DOHH2 (cell line): ENCODE measurements around the gene ACADSB.

Source experiments
- H3F3A ChIP-seq: fragments of 200-600 bp; sonication (generic), shearing (Covaris generic); 2 replicates; pipeline ENCODE4 v1.6.0; 2016; ENCODE audit warnings: antibody characterized with exemption, mild to moderate bottlenecking; ENCODE audit not compliant: control insufficient read depth, insufficient read depth
- H3K27ac ChIP-seq: fragments of 200-600 bp; sonication (generic); 2 replicates; pipeline ENCODE4 v1.5.1; 2014; ENCODE audit warnings: low read depth, mild to moderate bottlenecking, low read length, moderate library complexity
- H3K27me3 ChIP-seq: fragments of 200-600 bp; sonication (generic); 2 replicates; pipeline ENCODE4 v1.6.1; 2014; ENCODE audit warnings: mild to moderate bottlenecking, low read length, mixed read lengths; ENCODE audit not compliant: control insufficient read depth
- H3K36me3 ChIP-seq: fragments of 200-600 bp; sonication (generic); 2 replicates; pipeline ENCODE4 v1.6.1; 2014; ENCODE audit warnings: mild to moderate bottlenecking, low read length, moderate library complexity, mixed read lengths; ENCODE audit not compliant: control insufficient read depth
- H3K4me1 ChIP-seq: fragments of 200-600 bp; sonication (generic); 2 replicates; pipeline ENCODE4 v1.6.1; 2014; ENCODE audit warnings: mild to moderate bottlenecking, low read length, mixed read lengths; ENCODE audit not compliant: control insufficient read depth
- H3K4me2 ChIP-seq: fragments of 200-600 bp; sonication (generic); 2 replicates; pipeline ENCODE4 v1.6.0; 2014; ENCODE audit warnings: mild to moderate bottlenecking, low read length, moderate library complexity
- H3K4me3 ChIP-seq: fragments of 200-600 bp; sonication (generic); 2 replicates; pipeline ENCODE4 v1.5.1; 2014; ENCODE audit warnings: mild to moderate bottlenecking, low read length, mixed read lengths
- H3K79me2 ChIP-seq: fragments of 200-600 bp; sonication (generic); 2 replicates; pipeline ENCODE4 v1.6.1; 2014; ENCODE audit warnings: mild to moderate bottlenecking, low read length, mixed read lengths; ENCODE audit not compliant: control insufficient read depth
- H3K9me2 ChIP-seq: fragments of 200-600 bp; sonication (generic); replicated peaks from 2 replicates; pipeline ENCODE4 v1.6.1; 2014; ENCODE audit warnings: mild to moderate bottlenecking, low read length, mixed read lengths; ENCODE audit not compliant: control insufficient read depth
- H3K9me3 ChIP-seq: fragments of 200-600 bp; sonication (generic); 2 replicates; pipeline ENCODE4 v1.6.1; 2014; ENCODE audit warnings: antibody characterized with exemption, low read length, mixed read lengths; ENCODE audit not compliant: control insufficient read depth, insufficient read depth
- H4K20me1 ChIP-seq: fragments of 200-600 bp; sonication (generic); 2 replicates; pipeline ENCODE4 v1.6.0; 2014; ENCODE audit warnings: low read depth, mild to moderate bottlenecking, antibody characterized with exemption, low read length, moderate library complexity; ENCODE audit not compliant: control insufficient read depth, insufficient read depth
- EZH2phosphoT487 ChIP-seq: fragments of 200-600 bp; sonication (generic); IDR thresholded peaks from 2 replicates; pipeline ENCODE4 v1.6.1; 2017; ENCODE audit warnings: borderline replicate concordance, mild to moderate bottlenecking, antibody characterized with exemption, low read length, moderate library complexity, mixed read lengths
- TF ChIP-seq, protein P1 (sequence below): fragments of 200-600 bp; sonication (generic); IDR thresholded peaks from one replicate; pipeline ENCODE4 v1.5.1; 2014; ENCODE audit warnings: antibody characterized with exemption, mild to moderate bottlenecking, low read depth, low read length; ENCODE audit not compliant: poor library complexity, severe bottlenecking

ACADSB gene

DNA sequence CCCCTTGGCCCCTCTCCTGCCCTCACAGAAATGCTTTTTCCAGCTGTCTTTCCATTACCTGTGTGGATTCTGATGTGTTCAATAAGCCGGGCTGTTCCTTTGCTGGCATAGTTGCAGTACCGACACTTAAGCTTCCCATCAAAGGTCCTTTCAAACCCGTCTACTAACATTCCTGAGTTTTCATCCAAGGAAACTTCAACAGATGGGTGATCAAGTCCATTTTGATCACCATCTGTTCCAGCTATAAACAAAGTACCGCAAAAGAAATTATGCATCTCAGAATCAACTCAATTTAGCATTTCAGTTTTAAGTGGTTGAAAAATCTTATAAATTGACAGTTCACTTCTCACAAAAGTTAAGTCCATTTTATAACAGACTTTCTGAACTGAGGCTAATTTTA is 12.9 kb upstream of the ACADSB start:
- H3K4me2 ChIP-seq: no peak overlapping the region
- H3K27me3 ChIP-seq: no peaks in the 10 kb centered on the region
- no peak overlapping the region for H3K27ac ChIP-seq
- H3K9me3 ChIP-seq: no peaks in the 10 kb centered on the region
- no peaks in the 10 kb centered on the region for H3K9me2 ChIP-seq
- 0 out of 2 replicates have a peak, but pooled peaks cover 2% of the 10 kb centered on the region for H3F3A ChIP-seq
- peaks cover 74% of the 10 kb centered on the region for H3K36me3 ChIP-seq
- TF ChIP-seq EZH2phosphoT487: no peak
- TF ChIP-seq, protein P1, sequence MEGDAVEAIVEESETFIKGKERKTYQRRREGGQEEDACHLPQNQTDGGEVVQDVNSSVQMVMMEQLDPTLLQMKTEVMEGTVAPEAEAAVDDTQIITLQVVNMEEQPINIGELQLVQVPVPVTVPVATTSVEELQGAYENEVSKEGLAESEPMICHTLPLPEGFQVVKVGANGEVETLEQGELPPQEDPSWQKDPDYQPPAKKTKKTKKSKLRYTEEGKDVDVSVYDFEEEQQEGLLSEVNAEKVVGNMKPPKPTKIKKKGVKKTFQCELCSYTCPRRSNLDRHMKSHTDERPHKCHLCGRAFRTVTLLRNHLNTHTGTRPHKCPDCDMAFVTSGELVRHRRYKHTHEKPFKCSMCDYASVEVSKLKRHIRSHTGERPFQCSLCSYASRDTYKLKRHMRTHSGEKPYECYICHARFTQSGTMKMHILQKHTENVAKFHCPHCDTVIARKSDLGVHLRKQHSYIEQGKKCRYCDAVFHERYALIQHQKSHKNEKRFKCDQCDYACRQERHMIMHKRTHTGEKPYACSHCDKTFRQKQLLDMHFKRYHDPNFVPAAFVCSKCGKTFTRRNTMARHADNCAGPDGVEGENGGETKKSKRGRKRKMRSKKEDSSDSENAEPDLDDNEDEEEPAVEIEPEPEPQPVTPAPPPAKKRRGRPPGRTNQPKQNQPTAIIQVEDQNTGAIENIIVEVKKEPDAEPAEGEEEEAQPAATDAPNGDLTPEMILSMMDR: no peak
- H4K20me1 ChIP-seq: peaks cover 8% of the 10 kb centered on the region; the same call in 1 of the 2 replicates
- H3K79me2 ChIP-seq: peaks cover 43% of the 10 kb centered on the region
- H3K4me1 ChIP-seq: peaks cover 14% of the 10 kb centered on the region
- no peak overlapping the region for H3K4me3 ChIP-seq

GRCh38 chr10:122997864-122998263 is 10.9 kb upstream of the ACADSB start:
- Histone ChIP-seq H3K9me2 (no peaks in the 10 kb centered on the region), H3F3A (no peaks in the 10 kb centered on the region), H3K4me1 (peaks cover 14% of the 10 kb centered on the region), H3K9me3 (no peaks in the 10 kb centered on the region), H3K4me2 (no peak overlapping the region), H3K4me3 (no peak overlapping the region), H3K27ac (no peak overlapping the region), H3K79me2 (peaks cover 62% of the 10 kb centered on the region), H4K20me1 (peaks cover 8% of the 10 kb centered on the region; the same call in 1 of the 2 replicates), H3K27me3 (no peaks in the 10 kb centered on the region), H3K36me3 (peaks cover 67% of the 10 kb centered on the region)
- TF ChIP-seq, protein P1: no peak
- no peak for TF ChIP-seq EZH2phosphoT487

DNA sequence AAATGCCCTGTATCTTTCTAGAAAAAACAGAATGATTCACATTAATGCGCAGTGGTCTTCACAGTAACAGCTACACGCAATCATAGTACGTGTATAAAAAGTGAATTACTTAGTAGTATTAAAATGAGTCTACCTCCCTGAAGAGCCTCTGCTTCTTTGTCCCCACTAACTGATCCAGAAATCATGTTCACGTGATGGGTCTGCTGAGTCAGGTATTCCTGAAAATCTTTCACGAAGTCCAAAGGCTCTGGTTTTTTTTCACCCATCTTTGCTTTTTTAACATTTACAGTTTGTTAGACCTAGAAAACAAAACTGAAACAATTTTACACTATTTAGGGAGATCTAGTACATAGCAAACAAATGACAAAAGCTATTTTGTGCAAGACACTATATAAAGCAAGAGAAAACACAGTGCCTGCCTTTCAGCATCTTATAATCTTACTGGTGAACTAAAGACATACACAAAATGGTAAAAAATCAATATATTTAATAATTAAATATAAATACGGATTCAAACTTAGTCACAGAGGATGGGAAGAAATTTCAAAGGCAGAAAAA is 10.4 kb upstream of the ACADSB start:
- TF ChIP-seq EZH2phosphoT487: no peak
- TF ChIP-seq, protein P1: no peak
- peaks cover 63% of the 10 kb centered on the region for H3K36me3 ChIP-seq
- H4K20me1 ChIP-seq: peaks cover 8% of the 10 kb centered on the region; the same call in 1 of the 2 replicates
- no peaks in the 10 kb centered on the region for H3K27me3 ChIP-seq
- H3K9me3 ChIP-seq: no peaks in the 10 kb centered on the region
- H3K4me1 ChIP-seq: peaks cover 14% of the 10 kb centered on the region
- H3K4me2 ChIP-seq: no peak overlapping the region
- H3K79me2 ChIP-seq: peaks cover 68% of the 10 kb centered on the region
- H3F3A ChIP-seq: no peaks in the 10 kb centered on the region
- H3K27ac ChIP-seq: no peak overlapping the region
- H3K9me2 ChIP-seq: no peaks in the 10 kb centered on the region
- no peak overlapping the region for H3K4me3 ChIP-seq
